GM18909 (cell line): ENCODE measurements around the gene C11orf68.

Experiments used
- ATAC-seq: cut with Tn5 transposase; IDR thresholded peaks from one replicate; pipeline ENCODE4 v1.9.1; 2021; ENCODE audit warnings: mild to moderate bottlenecking; ENCODE audit not compliant: unreplicated experiment, poor library complexity

The C11orf68 gene

DNA sequence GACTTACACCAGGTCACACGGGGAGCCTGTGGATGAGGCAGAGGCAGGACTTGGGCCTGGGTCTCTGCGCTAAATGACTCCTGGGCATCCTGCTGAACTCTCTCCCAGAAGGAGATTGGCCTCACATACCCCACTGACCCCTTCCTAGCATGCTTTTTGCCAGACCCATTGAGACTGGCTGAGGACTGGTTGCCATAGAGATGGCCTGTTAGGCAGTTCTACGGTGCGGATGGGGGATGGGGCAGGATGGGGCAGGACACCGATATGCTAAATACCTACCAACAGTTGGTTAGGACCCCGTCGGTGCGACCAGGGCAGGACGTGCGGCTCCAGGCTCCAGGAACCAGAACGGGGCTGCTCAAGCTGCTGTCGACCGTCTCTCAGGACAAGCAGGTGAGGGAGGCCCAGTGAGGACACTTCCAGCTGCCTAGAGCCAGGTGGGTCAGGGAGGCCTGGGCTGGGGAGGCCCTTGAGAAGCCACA, 26.6 kb upstream of the C11orf68 start, which contains the start of gene TSGA10IP:
Gene TSGA10IP (plus strand): TSS at position 51 of the 482 bp plus-strand sequence. CDS start 196 bp downstream, at position 247.
- no peak for ATAC-seq

- ATAC-seq = no peak
These were observed 25.9 kb upstream of the C11orf68 start for GRCh38 chr11:65944767-65945166.

GRCh38 chr11:65944191-65944590, 25.3 kb upstream of the C11orf68 start:
- ATAC-seq = no peak

DNA sequence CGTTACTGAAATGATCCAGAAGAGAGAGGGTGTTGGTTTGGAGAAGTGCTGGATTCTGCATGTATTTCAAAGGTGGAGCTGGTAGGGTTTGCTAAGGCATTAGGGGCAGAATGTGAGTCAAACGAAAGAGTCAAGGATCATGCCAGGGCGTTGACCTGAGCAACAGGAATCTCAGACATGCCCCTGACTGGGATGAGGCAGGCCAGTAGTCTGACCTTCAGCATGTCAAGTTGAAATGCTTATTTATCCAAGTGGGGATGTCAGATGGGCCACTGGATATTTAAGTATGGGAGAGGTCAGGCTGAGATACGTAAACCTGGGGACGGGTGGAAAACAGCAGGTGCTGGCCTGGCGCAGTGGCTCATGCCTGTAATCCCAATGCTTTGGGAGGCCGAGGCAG, 23.7 kb upstream of the C11orf68 start:
- ATAC-seq = no peak

GRCh38 chr11:65941720-65942310, 23.0 kb upstream of the C11orf68 start:
- no peak for ATAC-seq

- ATAC-seq = no peak
These were observed 18.9 kb upstream of the C11orf68 start for GRCh38 chr11:65937766-65938165.

DNA sequence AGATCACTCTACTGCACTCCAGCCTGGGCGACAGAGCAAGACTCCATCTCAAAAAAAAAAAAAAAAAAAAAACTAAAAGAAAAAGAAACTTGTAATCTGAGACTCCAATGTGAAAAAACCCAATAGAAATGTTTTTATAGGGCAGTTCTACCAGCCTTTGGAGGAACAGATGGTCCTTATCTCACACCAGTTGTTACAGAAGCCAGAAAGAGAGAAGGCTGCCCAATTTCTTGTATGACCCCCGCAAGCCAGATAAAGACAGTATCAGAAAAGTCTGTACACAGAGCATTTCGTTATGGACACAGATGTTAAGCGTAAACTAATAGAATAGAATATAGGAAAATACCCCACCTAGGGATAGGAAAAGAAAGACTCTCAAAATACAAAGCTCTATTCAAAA, 15.2 kb upstream of the C11orf68 start:
- no peak for ATAC-seq

GRCh38 chr11:65932558-65932919, 13.7 kb upstream of the C11orf68 start:
- ATAC-seq = no peak

- no peak for ATAC-seq
These were observed 13.1 kb upstream of the C11orf68 start for GRCh38 chr11:65931773-65932557.

DNA sequence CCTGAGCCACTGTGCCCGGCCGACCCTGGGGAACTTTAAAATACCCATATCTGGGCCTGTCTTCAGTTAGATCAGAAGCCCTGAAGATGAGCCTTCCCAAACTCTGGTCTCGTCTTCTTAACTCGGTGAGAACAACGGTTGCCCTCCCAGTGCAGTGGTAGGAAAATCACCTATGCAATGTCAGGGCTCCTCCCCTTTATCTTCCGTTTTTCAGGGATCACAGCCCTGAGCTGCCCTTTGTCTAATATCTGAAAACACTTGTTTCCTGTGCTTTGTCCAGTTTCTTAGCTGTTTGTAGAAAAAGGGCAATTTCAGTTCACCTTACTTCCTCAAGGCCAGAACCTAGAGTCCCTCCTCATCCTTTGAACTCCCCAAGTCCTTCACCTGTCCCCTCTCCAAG, 9.8 kb upstream of the C11orf68 start:
- no peak for ATAC-seq

- ATAC-seq = peak; percentile 72
These were observed 9.1 kb upstream of the C11orf68 start for GRCh38 chr11:65927904-65928397.

DNA sequence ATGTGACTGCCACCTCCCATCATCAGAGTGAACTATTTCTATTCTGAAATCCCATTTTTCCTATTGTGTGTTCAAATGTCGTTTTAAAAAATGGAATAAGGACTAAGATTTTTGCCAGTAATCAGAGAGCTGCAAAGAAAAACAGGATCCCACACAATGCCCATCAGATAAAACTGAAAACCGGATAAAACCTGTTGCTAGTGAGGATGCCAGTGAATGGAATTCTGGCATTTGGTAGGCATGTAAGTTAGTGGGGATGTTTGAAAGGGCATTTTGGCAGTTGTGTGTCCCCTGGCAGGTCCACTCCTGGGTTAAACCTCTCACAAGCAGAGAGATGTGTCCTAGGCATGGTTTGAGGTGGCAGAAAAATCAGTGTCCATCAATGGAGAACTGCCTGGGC, 6.5 kb upstream of the C11orf68 start:
- ATAC-seq = no peak

DNA sequence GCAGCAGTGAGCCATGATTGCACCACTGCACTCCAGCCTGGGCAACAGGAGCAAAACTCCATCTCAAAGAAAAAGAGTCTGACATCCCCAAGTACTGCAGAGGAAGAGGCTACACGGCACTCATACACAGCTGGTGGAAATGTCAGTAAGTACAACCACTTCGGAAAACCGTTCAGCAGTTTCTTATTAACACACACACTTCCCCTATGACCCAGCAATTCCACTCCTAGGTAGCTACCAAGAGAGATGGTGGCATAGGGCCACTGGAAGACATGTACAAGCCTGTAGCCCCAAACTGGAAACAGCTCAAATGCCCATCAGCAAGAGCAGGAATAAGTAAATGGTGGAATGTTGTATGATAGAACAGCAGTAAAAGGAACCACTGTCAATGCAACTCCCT, 3.7 kb upstream of the C11orf68 start:
- no peak for ATAC-seq

GRCh38 chr11:65921876-65922275, 3.0 kb upstream of the C11orf68 start:
- no peak for ATAC-seq

DNA sequence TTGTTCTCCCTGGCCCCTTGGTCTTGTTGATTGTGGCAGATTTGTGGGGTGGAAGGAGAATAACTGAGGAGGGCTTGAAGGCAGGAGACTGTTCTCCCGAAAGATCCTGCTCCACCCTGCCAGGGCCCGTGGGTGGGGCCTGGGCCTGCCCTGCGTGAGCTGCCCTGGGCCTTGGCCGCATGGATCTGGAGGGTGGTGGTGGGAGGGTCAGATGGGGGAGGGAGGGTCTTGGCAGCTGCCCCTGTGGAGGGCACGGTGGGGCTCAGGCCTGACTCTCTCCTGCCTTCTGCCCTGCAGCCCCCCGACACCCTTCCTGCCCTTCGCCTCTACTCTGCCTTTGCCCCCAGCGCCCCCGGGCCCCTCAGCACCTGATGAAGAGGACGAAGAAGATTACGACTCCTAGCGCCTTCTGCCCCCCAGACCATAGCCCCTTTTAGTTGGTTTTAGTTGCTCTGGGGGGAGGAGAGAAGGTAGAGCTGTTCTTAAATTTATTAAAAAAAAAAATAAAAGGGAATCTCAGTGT, 2.2 kb upstream of the C11orf68 start:
- ATAC-seq = no peak

DNA sequence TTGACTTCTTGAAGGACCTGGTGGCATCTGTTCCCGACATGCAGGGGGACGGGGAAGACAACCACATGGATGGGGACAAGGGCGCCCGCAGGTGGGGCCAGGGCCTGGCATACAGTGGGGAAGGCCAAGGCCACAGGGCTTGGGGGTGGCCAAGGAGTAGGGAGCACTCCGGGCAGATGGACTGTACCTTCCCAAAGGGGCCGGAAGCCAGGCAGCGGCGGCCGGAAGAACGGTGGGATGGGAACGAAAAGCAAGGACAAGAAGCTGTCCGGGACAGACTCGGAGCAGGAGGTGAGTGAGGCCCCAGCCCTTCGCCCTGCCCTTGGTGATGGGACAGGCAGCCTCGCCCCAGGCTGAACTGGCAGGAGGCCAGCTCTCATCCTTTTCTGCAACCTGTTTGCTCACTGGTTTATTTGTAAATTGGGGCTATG, 1.5 kb upstream of the C11orf68 start:
- no peak for ATAC-seq

DNA sequence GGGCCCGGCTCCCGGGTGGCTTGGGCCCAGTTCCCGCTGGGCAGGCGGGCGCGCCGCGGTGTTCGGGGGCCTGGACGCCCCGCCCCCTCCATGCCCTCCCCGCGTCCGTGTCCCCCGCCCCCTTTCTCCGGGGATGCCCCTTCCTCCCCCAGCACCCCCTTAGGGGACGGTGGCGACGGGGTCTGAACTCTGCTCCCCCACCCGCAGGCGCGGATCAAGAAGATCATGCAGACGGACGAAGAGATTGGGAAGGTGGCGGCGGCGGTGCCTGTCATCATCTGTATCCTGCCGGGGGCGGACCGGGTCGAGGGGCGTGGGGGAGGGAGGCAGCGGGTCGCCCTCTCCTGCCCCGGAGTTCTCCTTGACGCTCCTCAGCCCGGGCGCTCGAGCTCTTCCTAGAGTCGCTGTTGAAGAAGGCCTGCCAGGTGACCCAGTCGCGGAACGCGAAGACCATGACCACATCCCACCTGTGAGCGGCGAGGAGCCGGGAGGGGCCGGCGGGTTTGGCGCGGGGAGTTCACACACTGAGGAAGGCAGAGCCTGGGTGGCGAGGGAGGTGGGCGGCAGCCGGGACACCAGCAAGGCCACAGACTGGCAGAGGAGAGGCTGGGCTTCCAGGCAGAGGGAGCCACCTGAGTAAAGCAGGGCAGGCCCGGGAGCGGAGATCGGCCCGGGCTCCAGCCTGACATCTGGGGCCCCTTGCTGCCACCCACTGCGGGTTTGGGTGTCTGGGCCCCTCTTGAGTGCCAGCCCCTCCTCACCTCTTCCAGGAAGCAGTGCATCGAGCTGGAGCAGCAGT, 910 bp upstream of the C11orf68 start:
- ATAC-seq = peak; percentile 44

DNA sequence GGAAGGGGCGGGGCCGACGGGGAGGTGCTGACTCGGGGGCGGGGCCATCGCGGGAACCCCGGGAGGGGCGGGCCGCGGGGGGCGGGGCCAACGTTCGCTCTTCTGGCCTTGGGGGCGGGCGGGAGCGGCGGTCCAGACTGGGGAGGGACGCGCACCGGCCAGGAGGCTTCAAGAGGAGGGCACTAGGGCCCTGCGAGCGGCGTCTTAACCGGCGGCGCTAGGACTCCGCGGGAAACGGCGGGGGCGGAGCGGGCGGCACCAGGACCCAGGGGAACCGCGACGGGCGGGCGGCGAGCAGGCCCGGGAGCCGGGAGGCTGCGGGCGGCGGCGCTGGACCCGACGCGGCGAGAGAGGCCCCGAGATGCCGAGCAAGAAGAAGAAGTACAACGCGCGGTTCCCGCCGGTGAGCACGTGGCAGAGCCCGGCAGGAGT, 295 bp upstream of the C11orf68 start, which contains the start of gene DRAP1:
Gene DRAP1 (plus strand): TSS at position 286 of the 432 bp plus-strand sequence. CDS start 76 bp downstream, at position 362.
- peak; percentile 83 for ATAC-seq

DNA sequence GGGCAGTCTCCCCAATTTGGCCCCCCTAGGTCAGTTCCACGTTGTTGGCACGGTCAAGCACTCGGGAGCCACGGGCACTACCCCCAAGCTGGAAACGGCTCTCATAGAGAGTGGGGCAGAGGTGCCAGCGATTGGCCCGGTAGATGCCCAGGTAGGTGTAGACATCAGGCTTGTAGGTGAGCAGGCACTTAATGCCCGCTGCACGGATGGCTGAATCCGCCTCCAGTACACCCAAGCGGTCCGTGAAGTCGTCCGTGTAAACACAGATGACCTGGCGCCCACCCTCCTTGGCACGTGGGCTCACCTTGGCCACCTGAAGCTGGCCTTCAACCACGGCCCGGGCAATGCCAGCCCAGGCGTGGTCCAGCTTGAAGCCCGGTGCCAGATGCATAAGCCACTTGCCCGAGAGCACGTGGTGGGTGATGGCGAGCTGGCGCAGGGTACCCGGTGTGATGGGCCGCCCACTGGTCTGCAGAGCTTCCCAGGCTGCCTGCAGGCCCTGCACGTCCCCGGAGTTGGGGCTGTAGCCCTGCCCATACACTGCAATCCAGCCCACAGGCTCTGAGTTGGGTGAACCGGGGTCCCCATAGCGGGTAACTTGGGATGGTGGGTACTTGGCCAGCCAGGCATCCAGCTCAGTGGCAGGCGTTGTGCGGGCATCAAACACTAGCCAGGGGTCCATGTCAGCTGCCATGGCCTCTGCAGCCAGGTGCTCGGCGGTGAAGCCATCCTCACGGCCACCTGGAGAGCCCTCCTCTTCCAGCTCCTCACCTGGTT, 1.2 kb downstream of the C11orf68 start:
- no peak for ATAC-seq

- ATAC-seq = no peak
These were observed 1.8 kb downstream of the C11orf68 start for GRCh38 chr11:65917077-65917433.
